PC-3 (cell line): Measurements from ENCODE around the gene VPS18. TPM values are rescaled to one million over a fixed set of nuclear protein-coding genes. Genes with fewer than 3 reads are reported as not detected.

Experiments
- ATAC-seq: fragments of 200-7000 bp; cut with Tn5 transposase; 2 replicates; pipeline ENCODE4 v1.9.1; 2020; ENCODE audit warnings: mild to moderate bottlenecking, moderate library complexity
- BruUV-seq: library from RNA; stranded (reverse); fragments of 400-500 nt; replicated peaks from 2 replicates; lab custom pipeline; 2021; lab: Mats Ljungman, UMichigan
- CTCF ChIA-PET: fragments of 300-600 bp; sonication (Branson Sonifier 250); formaldehyde crosslinking; loops from one replicate; lab custom pipeline; 2022; ENCODE audit warnings: antibody characterized with exemption; lab: Charles Lee
- POLR2A ChIA-PET: fragments of 300-600 bp; sonication (Branson Sonifier 250); formaldehyde crosslinking; loops from one replicate; lab custom pipeline; 2022; ENCODE audit warnings: antibody characterized with exemption; ENCODE audit not compliant: unreplicated experiment; lab: Charles Lee
- DNase-seq: peaks from one replicate; pipeline ENCODE4 v3.0.0-alpha.2; 2015
- H2AFZ ChIP-seq: fragments of 300-600 bp; sonication (generic); 2 replicates; pipeline ENCODE4 v1.6.0; 2016; ENCODE audit warnings: antibody characterized with exemption, low read length
- H3F3A ChIP-seq: fragments of 300-600 bp; sonication (generic); one replicate; pipeline ENCODE4 v1.6.0; 2017; ENCODE audit warnings: antibody characterized with exemption, low read length, control low read depth, mild to moderate bottlenecking; ENCODE audit not compliant: unreplicated experiment
- H3K27ac ChIP-seq: fragments of 300-600 bp; sonication (generic); 2 replicates; pipeline ENCODE4 v1.5.1; 2016; ENCODE audit warnings: mild to moderate bottlenecking, low read length
- H3K27me3 ChIP-seq: fragments of 300-600 bp; sonication (generic); 2 replicates; pipeline ENCODE4 v1.6.1; 2016; ENCODE audit warnings: low read length, mixed read lengths
- H3K36me3 ChIP-seq: fragments of 300-600 bp; sonication (generic); 2 replicates; pipeline ENCODE4 v1.6.1; 2016; ENCODE audit warnings: low read depth, mixed run types, low read length, mixed read lengths
- H3K4me1 ChIP-seq: fragments of 300-600 bp; sonication (generic); 2 replicates; pipeline ENCODE4 v1.5.1; 2016; ENCODE audit warnings: low read length; ENCODE audit not compliant: insufficient read depth
- H3K4me2 ChIP-seq: fragments of 300-600 bp; sonication (generic); 2 replicates; pipeline ENCODE4 v1.6.0; 2016; ENCODE audit warnings: low read length
- H3K4me3 ChIP-seq: fragments of 300-600 bp; sonication (generic); 2 replicates; pipeline ENCODE4 v1.5.1; 2016; ENCODE audit warnings: mild to moderate bottlenecking, low read length, mixed read lengths
- H3K79me2 ChIP-seq: fragments of 300-600 bp; sonication (generic); 2 replicates; pipeline ENCODE4 v1.6.1; 2017; ENCODE audit warnings: low read length, mixed read lengths
- H3K9ac ChIP-seq: fragments of 300-600 bp; sonication (generic); 2 replicates; pipeline ENCODE4 v1.6.0; 2016; ENCODE audit warnings: mild to moderate bottlenecking, low read length
- H3K9me2 ChIP-seq: fragments of 300-600 bp; sonication (generic); replicated peaks from 2 replicates; pipeline ENCODE4 v1.6.1; 2016; ENCODE audit warnings: mixed run types, low read length, mixed read lengths
- H3K9me3 ChIP-seq: fragments of 300-600 bp; sonication (generic); 2 replicates; pipeline ENCODE4 v1.6.1; 2016; ENCODE audit warnings: low read length, mixed read lengths
- H4K20me1 ChIP-seq: fragments of 300-600 bp; sonication (generic); 2 replicates; pipeline ENCODE4 v1.6.1; 2016; ENCODE audit warnings: low read length, mixed read lengths
- CTCF ChIP-seq: fragments of 300-600 bp; sonication (generic); conservative IDR thresholded peaks from 2 replicates; pipeline ENCODE4 v1.5.1; 2017; ENCODE audit warnings: antibody characterized with exemption, low read depth, mild to moderate bottlenecking, low read length
- EZH2 ChIP-seq: fragments of 300-600 bp; sonication (generic); IDR thresholded peaks from one replicate; pipeline ENCODE4 v1.6.1; 2017; ENCODE audit warnings: antibody characterized with exemption, mild to moderate bottlenecking, low read length; ENCODE audit not compliant: unreplicated experiment
- EZH2phosphoT487 ChIP-seq: fragments of 300-600 bp; sonication (generic); IDR thresholded peaks from 2 replicates; pipeline ENCODE4 v1.6.1; 2018; ENCODE audit warnings: mild to moderate bottlenecking, antibody characterized with exemption, low read length, borderline replicate concordance
- intact Hi-C: fragments of 100-400 bp; cut with micrococcal nuclease; formaldehyde crosslinking; loops from 2 replicates; pipeline ENCODE4 v1.9.0; 2023
- total RNA-seq: library from RNA; depleted of rRNA; stranded (reverse); fragments of >200 nt; gene quantifications from 2 replicates; pipeline ENCODE4 v1.2.3, GENCODE V29; 2014

VPS18 gene
- total RNA-seq, 1 experiment from 2014 or later, result 37.6 TPM

- CTCF ChIA-PET, result interaction anchor here (0.6 to 1.6 kb wide), 4 partner anchors 12 to 61 kb away, joined by 3 to 8 read pairs (median 5); no protein-coding TSS in a partner anchor
- Histone ChIP-seq H3K9me2 (no peaks in the 10 kb centered on the region), H3K9me3 (no peaks in the 10 kb centered on the region), H3K79me2 (peaks cover 67% of the 10 kb centered on the region), H3K36me3 (peaks cover 7% of the 10 kb centered on the region; the same call in 1 of the 2 replicates), H3K4me1 (peaks cover 38% of the 10 kb centered on the region), H2AFZ (peak overlapping the region; percentile 81), H3K4me3 (peak overlapping the region; percentile 88), H4K20me1 (peaks cover 19% of the 10 kb centered on the region; the same call in 1 of the 2 replicates), H3K27me3 (no peaks in the 10 kb centered on the region), H3K4me2 (peak overlapping the region; percentile 83), H3F3A (no peaks in the 10 kb centered on the region), H3K27ac (peak overlapping the region; percentile 72), H3K9ac (peak overlapping the region; percentile 85)
- DNase-seq (no peak), ATAC-seq (no peak)
- POLR2A ChIA-PET, result interaction anchor here (0.6 to 0.7 kb wide), 2 partner anchors 276 to 440 kb away, joined by 3 to 8 read pairs; partner anchors contain the start of gene RPUSD2
- TF ChIP-seq EZH2, result no peak
- TF ChIP-seq EZH2phosphoT487, result no peak
- no peak for TF ChIP-seq CTCF
- BruUV-seq, result no TSS peak
- intact Hi-C loops, result no loop called here
Measured at GRCh38 chr15:40845036-40845435, 49.2 kb upstream of the VPS18 start.

- Histone ChIP-seq H3K36me3 (peaks cover 11% of the 10 kb centered on the region; the same call in 1 of the 2 replicates), H3K4me3 (peak overlapping the region; percentile 88), H3K27ac (peak overlapping the region; percentile 72), H3K79me2 (peaks cover 73% of the 10 kb centered on the region), H3K9me3 (no peaks in the 10 kb centered on the region), H3K4me1 (peaks cover 38% of the 10 kb centered on the region), H3K9ac (peak overlapping the region; percentile 85), H3F3A (no peaks in the 10 kb centered on the region), H4K20me1 (peaks cover 19% of the 10 kb centered on the region; the same call in 1 of the 2 replicates), H3K9me2 (no peaks in the 10 kb centered on the region), H2AFZ (no peak overlapping the region), H3K4me2 (peak overlapping the region; percentile 83), H3K27me3 (no peaks in the 10 kb centered on the region)
- BruUV-seq, result TSS peak; percentile 37
- POLR2A ChIA-PET, result interaction anchor here (0.7 kb wide), 1 partner anchor 277 kb away, joined by 8 read pairs; the partner anchor contains the start of gene RPUSD2
- peak; percentile 97 for DNase-seq
- intact Hi-C loops, result no loop called here
- TF ChIP-seq EZH2phosphoT487 (no peak), EZH2 (no peak), CTCF (no peak)
- peak; percentile 79 for ATAC-seq
- CTCF ChIA-PET, result interaction anchor here (1.0 to 2.8 kb wide), 2 partner anchors 12 to 13 kb away, joined by 5 to 11 read pairs; no protein-coding TSS in a partner anchor
Measured at GRCh38 chr15:40845511-40846284, 48.6 kb upstream of the VPS18 start.
